Trophoblast cell (in vitro differentiated cells and primary cell): Measurements from ENCODE around the gene SLC6A11.

Experiments
- DNase-seq, 2 donors: peaks; one replicate each; pipeline ENCODE4 v3.0.0-alpha.2; 2016
- H2AFZ ChIP-seq: 2 replicates; pipeline ENCODE4 v1.6.1; 2013; ENCODE audit warnings: low read length, moderate library complexity, mild to moderate bottlenecking; ENCODE audit not compliant: insufficient read depth, poor library complexity
- H2AK5ac ChIP-seq: 2 replicates; pipeline ENCODE4 v1.6.1; 2013; ENCODE audit warnings: mild to moderate bottlenecking, low read length
- H2BK120ac ChIP-seq: 2 replicates; pipeline ENCODE4 v1.6.1; 2013; ENCODE audit warnings: low read length, mild to moderate bottlenecking, moderate library complexity; ENCODE audit not compliant: insufficient read depth, poor library complexity
- H2BK12ac ChIP-seq: 2 replicates; pipeline ENCODE4 v1.6.1; 2013; ENCODE audit warnings: mild to moderate bottlenecking, low read length, moderate library complexity
- H2BK5ac ChIP-seq: 2 replicates; pipeline ENCODE4 v1.6.1; 2013; ENCODE audit warnings: low read length, low read depth, moderate library complexity, mild to moderate bottlenecking; ENCODE audit not compliant: poor library complexity
- H3K14ac ChIP-seq: 2 replicates; pipeline ENCODE4 v1.6.1; 2013; ENCODE audit warnings: mild to moderate bottlenecking, low read length
- H3K18ac ChIP-seq: 2 replicates; pipeline ENCODE4 v1.6.1; 2013; ENCODE audit warnings: mild to moderate bottlenecking, low read length
- H3K23ac ChIP-seq: 2 replicates; pipeline ENCODE4 v1.6.1; 2013; ENCODE audit warnings: low read length
- H3K27ac ChIP-seq: 2 replicates; pipeline ENCODE4 v1.5.1; 2013; ENCODE audit warnings: low read depth, mild to moderate bottlenecking, inconsistent platforms, low read length, moderate library complexity
- H3K27me3 ChIP-seq: 2 replicates; pipeline ENCODE4 v1.6.1; 2013; ENCODE audit warnings: inconsistent platforms, mild to moderate bottlenecking, low read length, moderate library complexity; ENCODE audit not compliant: insufficient read depth
- H3K36me3 ChIP-seq, 2 experiments: 1 replicate in 1 of 2; 2 replicates in 1 of 2; pipeline ENCODE4 v1.6.1; 2013; ENCODE audit warnings: low read length in 2 of 2, mild to moderate bottlenecking in 2 of 2, moderate library complexity in 1 of 2; ENCODE audit not compliant: insufficient read depth in 2 of 2, control insufficient read depth in 1 of 2
- H3K4ac ChIP-seq: 2 replicates; pipeline ENCODE4 v1.6.1; 2013; ENCODE audit warnings: low read depth, mild to moderate bottlenecking, low read length, moderate library complexity
- H3K4me1 ChIP-seq, 2 experiments: 1 replicate in 1 of 2; 2 replicates in 1 of 2; pipeline ENCODE4 v1.6.1; 2013; ENCODE audit warnings: low read length in 2 of 2, mild to moderate bottlenecking in 2 of 2, moderate library complexity in 1 of 2; ENCODE audit not compliant: insufficient read depth in 2 of 2, control insufficient read depth in 1 of 2
- H3K4me2 ChIP-seq: 2 replicates; pipeline ENCODE4 v1.6.1; 2013; ENCODE audit warnings: inconsistent platforms, mild to moderate bottlenecking, low read length, moderate library complexity
- H3K4me3 ChIP-seq: 2 replicates; pipeline ENCODE4 v1.5.1; 2013; ENCODE audit warnings: mild to moderate bottlenecking, low read depth, low read length, inconsistent platforms
- H3K79me1 ChIP-seq: one replicate; pipeline ENCODE4 v1.6.1; 2013; ENCODE audit warnings: low read length
- H3K79me2 ChIP-seq: 2 replicates; pipeline ENCODE4 v1.6.1; 2013; ENCODE audit warnings: low read length, mild to moderate bottlenecking; ENCODE audit not compliant: control insufficient read depth, insufficient read depth, poor library complexity
- H3K9ac ChIP-seq: 2 replicates; pipeline ENCODE4 v1.6.1; 2013; ENCODE audit warnings: mild to moderate bottlenecking, low read length
- H3K9me3 ChIP-seq: 2 replicates; pipeline ENCODE4 v1.6.1; 2013; ENCODE audit warnings: low read depth, mild to moderate bottlenecking, control low read depth, inconsistent platforms, low read length; ENCODE audit not compliant: insufficient read depth
- H4K12ac ChIP-seq: 2 replicates; pipeline ENCODE4 v1.6.1; 2013; ENCODE audit warnings: low read depth, mild to moderate bottlenecking, low read length, moderate library complexity
- H4K8ac ChIP-seq: 2 replicates; pipeline ENCODE4 v1.6.1; 2013; ENCODE audit warnings: low read depth, mild to moderate bottlenecking, low read length, moderate library complexity
- H4K91ac ChIP-seq: one replicate; pipeline ENCODE4 v1.6.1; 2013; ENCODE audit warnings: low read depth, mild to moderate bottlenecking, low read length, moderate library complexity
- WGBS: extraction: QIAGEN DNeasy Blood & Tissue Kit; methylation state at CpG from one replicate; pipeline ENCODE4 v1.1.7; 2013; ENCODE audit warnings: missing lambda C conversion rate; ENCODE audit not compliant: insufficient read length, insufficient coverage; ENCODE audit errors: extremely low coverage; 5-methylcytosine and 5-hydroxymethylcytosine counted together

SLC6A11 gene

GRCh38 chr3:10933021-10933420 lies 117.0 kb downstream of the SLC6A11 start:
- WGBS, result no CpG with 5 or more reads among the region's 8 CpGs
- Histone ChIP-seq H2AK5ac (no peak overlapping the region), H3K9me3 (no peaks in the 10 kb centered on the region), H3K36me3 (no peaks in the 10 kb centered on the region), H2BK5ac (no peak overlapping the region), H3K27me3 (no peaks in the 10 kb centered on the region), H4K8ac (no peak overlapping the region), H4K91ac (no peak overlapping the region), H3K27ac (no peak overlapping the region), H3K4ac (no peak overlapping the region), H3K23ac (no peak overlapping the region), H3K9ac (no peak overlapping the region), H3K18ac (no peak overlapping the region), H2AFZ (no peak overlapping the region), H2BK12ac (no peak overlapping the region), H3K14ac (no peak overlapping the region), H3K4me1 (no peaks in the 10 kb centered on the region), H2BK120ac (no peak overlapping the region), H3K4me3 (no peak overlapping the region), H3K4me2 (no peak overlapping the region), H4K12ac (no peak overlapping the region), H3K79me1 (no peaks in the 10 kb centered on the region), H3K79me2 (no peaks in the 10 kb centered on the region)
- DNase-seq, result no peak

DNA sequence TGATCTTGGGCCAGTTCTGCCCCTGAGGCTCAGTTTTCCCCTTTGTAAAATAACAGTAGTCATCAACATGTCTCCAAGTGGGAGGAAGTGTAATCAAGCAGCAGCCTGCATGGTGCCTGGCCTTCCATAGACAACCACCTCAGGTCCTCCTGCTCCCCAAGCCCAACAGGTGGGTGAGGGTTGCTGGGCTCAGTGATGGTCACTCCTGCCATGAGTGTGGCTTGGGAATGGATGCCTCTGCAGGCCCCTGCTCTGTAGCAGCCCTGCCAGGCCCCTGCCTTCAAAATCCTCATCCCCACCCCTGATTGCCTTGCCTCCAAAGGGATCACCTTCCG lies 117.4 kb downstream of the SLC6A11 start:
- no peaks in the 10 kb centered on the region for H3K79me1 ChIP-seq
- H3K4me3 ChIP-seq, result no peak overlapping the region
- no peaks in the 10 kb centered on the region for H3K79me2 ChIP-seq
- no peak overlapping the region for H2AK5ac ChIP-seq
- no peak overlapping the region for H3K27ac ChIP-seq
- H3K9me3 ChIP-seq, result no peaks in the 10 kb centered on the region
- no peak overlapping the region for H4K91ac ChIP-seq
- H2AFZ ChIP-seq, result no peak overlapping the region
- H3K9ac ChIP-seq, result no peak overlapping the region
- no peak overlapping the region for H3K14ac ChIP-seq
- no peak overlapping the region for H3K4me2 ChIP-seq
- no peak overlapping the region for H3K18ac ChIP-seq
- H3K4me1 ChIP-seq, result no peaks in the 10 kb centered on the region
- no peak overlapping the region for H2BK12ac ChIP-seq
- no peak overlapping the region for H3K4ac ChIP-seq
- no peak overlapping the region for H2BK5ac ChIP-seq
- H4K12ac ChIP-seq, result no peak overlapping the region
- H3K36me3 ChIP-seq, result no peaks in the 10 kb centered on the region
- DNase-seq, result no peak
- no peak overlapping the region for H3K23ac ChIP-seq
- no peaks in the 10 kb centered on the region for H3K27me3 ChIP-seq
- H2BK120ac ChIP-seq, result no peak overlapping the region
- no peak overlapping the region for H4K8ac ChIP-seq
- WGBS, result no CpG with 5 or more reads among the region's 1 CpG

DNA sequence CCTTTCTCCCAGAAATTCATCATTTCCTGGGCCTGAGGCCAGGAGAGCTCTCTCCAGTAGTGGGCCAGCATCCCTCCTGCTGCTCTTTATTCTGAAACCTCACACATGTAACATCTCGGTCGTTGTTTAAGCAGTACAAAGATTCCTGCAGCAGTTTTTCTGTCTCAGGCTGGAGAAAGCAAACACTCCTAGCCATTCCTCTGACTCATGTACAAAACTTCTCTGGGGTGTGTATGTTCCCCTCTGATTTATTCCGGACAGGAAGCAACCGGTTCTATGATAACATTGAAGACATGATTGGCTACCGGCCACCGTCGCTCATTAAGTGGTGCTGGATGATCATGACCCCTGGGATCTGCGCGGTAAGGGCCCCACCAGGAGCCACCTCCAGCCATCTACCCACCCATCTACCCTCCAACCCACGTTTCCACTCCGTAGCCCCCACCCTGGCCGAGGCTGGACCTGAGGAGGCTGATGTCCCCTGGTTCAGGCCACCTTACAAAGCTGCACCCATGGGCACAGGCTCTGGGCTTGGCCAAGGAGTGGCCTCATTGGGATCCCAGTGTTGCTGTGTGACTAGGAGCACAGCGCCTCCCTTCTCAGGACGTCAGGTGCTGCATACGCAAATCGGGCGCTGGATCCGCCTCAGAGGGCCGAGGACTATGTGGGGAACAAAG lies 117.9 kb downstream of the SLC6A11 start:
- H3K27me3 ChIP-seq, result no peaks in the 10 kb centered on the region
- no peak overlapping the region for H3K4ac ChIP-seq
- no peaks in the 10 kb centered on the region for H3K79me2 ChIP-seq
- H3K4me2 ChIP-seq, result no peak overlapping the region
- no peak overlapping the region for H2AFZ ChIP-seq
- DNase-seq, result no peak
- H3K36me3 ChIP-seq, result no peaks in the 10 kb centered on the region
- no peak overlapping the region for H3K27ac ChIP-seq
- no peak overlapping the region for H4K8ac ChIP-seq
- no peak overlapping the region for H2BK12ac ChIP-seq
- H3K18ac ChIP-seq, result no peak overlapping the region
- no peak overlapping the region for H2AK5ac ChIP-seq
- H3K9me3 ChIP-seq, result no peaks in the 10 kb centered on the region
- H2BK120ac ChIP-seq, result no peak overlapping the region
- H2BK5ac ChIP-seq, result no peak overlapping the region
- no peak overlapping the region for H3K23ac ChIP-seq
- no peak overlapping the region for H3K9ac ChIP-seq
- no peaks in the 10 kb centered on the region for H3K79me1 ChIP-seq
- H3K4me1 ChIP-seq, result no peaks in the 10 kb centered on the region
- WGBS, result no CpG with 5 or more reads among the region's 19 CpGs
- no peak overlapping the region for H4K91ac ChIP-seq
- H3K14ac ChIP-seq, result no peak overlapping the region
- no peak overlapping the region for H4K12ac ChIP-seq
- no peak overlapping the region for H3K4me3 ChIP-seq

- Histone ChIP-seq H3K27ac (no peak overlapping the region), H2AFZ (no peak overlapping the region), H3K23ac (no peak overlapping the region), H3K14ac (no peak overlapping the region), H3K4me1 (no peaks in the 10 kb centered on the region), H4K8ac (no peak overlapping the region), H2BK5ac (no peak overlapping the region), H4K91ac (no peak overlapping the region), H3K9me3 (no peaks in the 10 kb centered on the region), H3K4me3 (no peak overlapping the region), H3K79me1 (no peaks in the 10 kb centered on the region), H3K4me2 (no peak overlapping the region), H3K9ac (no peak overlapping the region), H2BK12ac (no peak overlapping the region), H3K4ac (no peak overlapping the region), H3K18ac (no peak overlapping the region), H4K12ac (no peak overlapping the region), H3K36me3 (no peaks in the 10 kb centered on the region), H2BK120ac (no peak overlapping the region), H3K79me2 (no peaks in the 10 kb centered on the region), H2AK5ac (no peak overlapping the region), H3K27me3 (no peaks in the 10 kb centered on the region)
- no peak for DNase-seq
- no CpG with 5 or more reads among the region's 12 CpGs for WGBS
These were observed 119.0 kb downstream of the SLC6A11 start for GRCh38 chr3:10935028-10935427.
